ENCODE measurements around the gene MAN2B1. TPM values are rescaled to one million over a fixed set of nuclear protein-coding genes. Genes with fewer than 3 reads are reported as not detected.
"Not testable (repeated sequence)": the region's sequence is repeated elsewhere in the genome, so short reads cannot be mapped to it uniquely, and the experiment has no call there.

Gene MAN2B1
- total RNA-seq, 1 experiment from 2014 or later: 77.2 TPM

GRCh38 chr19:12638611-12639182 lies 27.8 kb downstream of the MAN2B1 start:
- Histone ChIP-seq H4K20me1 (ENCODE audit: insufficient read depth, low read depth, low read length) (no peaks in the 10 kb centered on the region), H3K36me3 (ENCODE audit: insufficient read depth, low read length) (peaks cover 11% of the 10 kb centered on the region), H3K9me2 (replicated peaks; ENCODE audit: insufficient read depth, low read length) (no peaks in the 10 kb centered on the region), H2AFZ (ENCODE audit: low read length) (no peak overlapping the region), H3K4me1 (ENCODE audit: low read length) (no peaks in the 10 kb centered on the region), H3K79me2 (ENCODE audit: low read length) (no peaks in the 10 kb centered on the region), H3K4me2 (ENCODE audit: low read depth, low read length, poor library complexity, severe bottlenecking) (no peak overlapping the region), H3K4me3 (ENCODE audit: low read length) (no peak overlapping the region), H3K9ac (ENCODE audit: low read length) (no peak overlapping the region), H3K27ac (ENCODE audit: low read length) (no peak overlapping the region), H3K9me3 (ENCODE audit: low read length) (no peaks in the 10 kb centered on the region), H3K27me3 (ENCODE audit: low read length) (no peaks in the 10 kb centered on the region)
- DNase-seq: no peak

DNA sequence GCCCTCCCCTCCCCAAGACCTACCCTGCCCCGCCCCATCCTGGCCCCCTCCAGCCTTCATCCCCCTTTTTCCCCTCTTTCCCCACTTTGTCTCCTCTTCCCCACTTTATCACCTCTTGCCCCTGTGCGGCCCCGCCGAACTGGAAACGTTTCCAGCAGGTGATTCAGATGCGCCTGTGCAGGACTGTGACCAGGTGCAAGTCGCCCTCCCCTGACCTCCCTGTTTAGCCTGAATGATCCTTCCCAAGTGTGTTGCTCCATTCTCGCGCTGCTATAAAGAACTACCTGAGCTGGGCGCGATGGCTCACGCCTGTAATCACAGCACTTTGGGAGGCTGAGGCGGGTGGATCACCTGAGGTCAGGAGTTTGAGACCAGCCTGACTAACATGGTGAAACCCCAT lies 29.9 kb downstream of the MAN2B1 start:
- no peak overlapping the region for H3K4me2 ChIP-seq (ENCODE audit: low read depth, low read length, poor library complexity, severe bottlenecking)

GRCh38 chr19:12629215-12629614 lies 37.3 kb downstream of the MAN2B1 start:
- Histone ChIP-seq H3K27me3 (ENCODE audit: low read length) (no peaks in the 10 kb centered on the region), H3K27ac (ENCODE audit: low read length) (no peak overlapping the region), H3K36me3 (ENCODE audit: insufficient read depth, low read length) (peaks cover 69% of the 10 kb centered on the region), H4K20me1 (ENCODE audit: insufficient read depth, low read depth, low read length) (no peaks in the 10 kb centered on the region), H3K9me2 (replicated peaks; ENCODE audit: insufficient read depth, low read length) (no peaks in the 10 kb centered on the region), H3K9ac (ENCODE audit: low read length) (no peak overlapping the region), H3K79me2 (ENCODE audit: low read length) (no peaks in the 10 kb centered on the region), H2AFZ (ENCODE audit: low read length) (no peak overlapping the region), H3K4me1 (ENCODE audit: low read length) (no peaks in the 10 kb centered on the region), H3K4me3 (ENCODE audit: low read length) (no peak overlapping the region), H3K4me2 (ENCODE audit: low read depth, low read length, poor library complexity, severe bottlenecking) (no peak overlapping the region), H3K9me3 (ENCODE audit: low read length) (peaks cover 18% of the 10 kb centered on the region)
- no peak for DNase-seq

More for the DNA sequence above, 29.9 kb downstream of the MAN2B1 start:
- Histone ChIP-seq H3K27me3 (ENCODE audit: low read length) (no peaks in the 10 kb centered on the region), H3K27ac (ENCODE audit: low read length) (no peak overlapping the region), H3K79me2 (ENCODE audit: low read length) (no peaks in the 10 kb centered on the region), H3K9me2 (replicated peaks; ENCODE audit: insufficient read depth, low read length) (no peaks in the 10 kb centered on the region), H4K20me1 (ENCODE audit: insufficient read depth, low read depth, low read length) (no peaks in the 10 kb centered on the region), H3K9me3 (ENCODE audit: low read length) (no peaks in the 10 kb centered on the region), H3K36me3 (ENCODE audit: insufficient read depth, low read length) (peaks cover 23% of the 10 kb centered on the region), H3K4me3 (ENCODE audit: low read length) (no peak overlapping the region), H2AFZ (ENCODE audit: low read length) (no peak overlapping the region), H3K4me1 (ENCODE audit: low read length) (no peaks in the 10 kb centered on the region), H3K9ac (ENCODE audit: low read length) (no peak overlapping the region)
- DNase-seq: no peak

DNA sequence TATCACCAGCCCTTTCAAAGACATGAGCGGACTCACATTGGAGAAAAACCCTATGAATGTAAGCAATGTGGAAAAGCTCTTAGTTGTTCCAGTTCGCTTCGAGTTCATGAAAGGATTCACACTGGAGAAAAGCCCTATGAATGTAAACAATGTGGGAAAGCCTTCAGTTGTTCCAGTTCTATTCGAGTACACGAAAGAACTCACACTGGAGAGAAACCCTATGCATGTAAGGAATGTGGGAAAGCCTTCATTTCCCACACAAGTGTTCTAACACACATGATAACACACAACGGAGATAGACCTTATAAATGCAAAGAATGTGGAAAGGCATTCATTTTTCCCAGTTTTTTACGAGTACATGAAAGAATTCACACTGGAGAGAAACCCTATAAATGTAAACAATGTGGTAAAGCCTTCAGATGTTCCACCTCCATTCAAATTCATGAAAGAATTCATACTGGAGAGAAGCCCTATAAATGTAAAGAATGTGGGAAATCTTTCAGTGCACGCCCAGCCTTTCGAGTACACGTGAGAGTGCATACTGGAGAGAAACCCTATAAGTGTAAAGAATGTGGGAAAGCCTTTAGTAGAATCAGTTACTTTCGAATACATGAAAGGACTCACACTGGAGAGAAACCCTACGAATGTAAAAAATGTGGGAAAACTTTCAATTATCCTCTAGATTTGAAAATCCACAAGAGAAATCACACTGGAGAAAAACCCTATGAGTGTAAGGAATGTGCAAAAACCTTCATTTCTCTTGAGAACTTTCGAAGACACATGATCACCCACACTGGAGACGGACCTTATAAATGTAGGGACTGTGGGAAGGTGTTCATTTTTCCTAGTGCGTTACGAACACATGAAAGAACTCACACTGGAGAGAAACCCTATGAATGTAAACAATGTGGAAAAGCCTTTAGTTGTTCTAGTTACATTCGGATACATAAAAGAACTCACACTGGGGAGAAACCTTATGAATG lies 38.2 kb downstream of the MAN2B1 start:
- Histone ChIP-seq H3K9me2 (replicated peaks; ENCODE audit: insufficient read depth, low read length) (no peaks in the 10 kb centered on the region), H3K27ac (ENCODE audit: low read length) (no peak overlapping the region), H3K79me2 (ENCODE audit: low read length) (peaks cover 2% of the 10 kb centered on the region; the same call in 1 of the 2 replicates), H2AFZ (ENCODE audit: low read length) (no peak overlapping the region), H3K4me2 (ENCODE audit: low read depth, low read length, poor library complexity, severe bottlenecking) (no peak overlapping the region), H3K4me1 (ENCODE audit: low read length) (no peaks in the 10 kb centered on the region), H3K27me3 (ENCODE audit: low read length) (no peaks in the 10 kb centered on the region), H4K20me1 (ENCODE audit: insufficient read depth, low read depth, low read length) (no peaks in the 10 kb centered on the region), H3K9me3 (ENCODE audit: low read length) (peaks cover 18% of the 10 kb centered on the region), H3K4me3 (ENCODE audit: low read length) (no peak overlapping the region), H3K9ac (ENCODE audit: low read length) (no peak overlapping the region), H3K36me3 (ENCODE audit: insufficient read depth, low read length) (peaks cover 63% of the 10 kb centered on the region)
- no peak for DNase-seq

DNA sequence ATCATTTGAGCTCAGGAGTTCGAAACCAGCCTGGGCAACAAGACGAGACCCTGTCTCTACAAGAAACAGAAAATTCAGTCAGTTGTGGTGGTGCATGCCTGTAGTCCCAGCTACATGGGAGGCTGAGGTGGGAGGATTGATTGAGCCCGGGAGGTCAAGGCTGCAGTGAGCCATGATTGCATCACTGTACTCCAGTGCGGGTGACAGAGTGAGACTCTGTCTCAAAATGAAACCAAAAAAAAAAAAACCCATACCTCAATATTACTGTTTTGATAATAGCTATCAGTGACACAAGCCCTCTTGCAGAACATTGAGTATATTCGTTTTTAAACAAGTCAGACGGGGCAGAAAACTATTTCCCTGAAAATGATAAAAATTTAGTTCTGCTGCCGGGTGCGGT lies 39.6 kb downstream of the MAN2B1 start:
- H3K79me2 ChIP-seq (ENCODE audit: low read length): peaks cover 6% of the 10 kb centered on the region; the same call in 1 of the 2 replicates
- H3K9ac ChIP-seq (ENCODE audit: low read length): no peak overlapping the region
- H3K4me2 ChIP-seq (ENCODE audit: low read depth, low read length, poor library complexity, severe bottlenecking): no peak overlapping the region
- H3K27me3 ChIP-seq (ENCODE audit: low read length): no peaks in the 10 kb centered on the region
- DNase-seq: no peak
- no peaks in the 10 kb centered on the region for H3K4me1 ChIP-seq (ENCODE audit: low read length)
- no peaks in the 10 kb centered on the region for H3K9me2 ChIP-seq (replicated peaks; ENCODE audit: insufficient read depth, low read length)
- H3K36me3 ChIP-seq (ENCODE audit: insufficient read depth, low read length): peaks cover 59% of the 10 kb centered on the region
- no peak overlapping the region for H3K4me3 ChIP-seq (ENCODE audit: low read length)
- no peak overlapping the region for H2AFZ ChIP-seq (ENCODE audit: low read length)
- no peaks in the 10 kb centered on the region for H4K20me1 ChIP-seq (ENCODE audit: insufficient read depth, low read depth, low read length)
- peaks cover 18% of the 10 kb centered on the region for H3K9me3 ChIP-seq (ENCODE audit: low read length)
- H3K27ac ChIP-seq (ENCODE audit: low read length): no peak overlapping the region

DNA sequence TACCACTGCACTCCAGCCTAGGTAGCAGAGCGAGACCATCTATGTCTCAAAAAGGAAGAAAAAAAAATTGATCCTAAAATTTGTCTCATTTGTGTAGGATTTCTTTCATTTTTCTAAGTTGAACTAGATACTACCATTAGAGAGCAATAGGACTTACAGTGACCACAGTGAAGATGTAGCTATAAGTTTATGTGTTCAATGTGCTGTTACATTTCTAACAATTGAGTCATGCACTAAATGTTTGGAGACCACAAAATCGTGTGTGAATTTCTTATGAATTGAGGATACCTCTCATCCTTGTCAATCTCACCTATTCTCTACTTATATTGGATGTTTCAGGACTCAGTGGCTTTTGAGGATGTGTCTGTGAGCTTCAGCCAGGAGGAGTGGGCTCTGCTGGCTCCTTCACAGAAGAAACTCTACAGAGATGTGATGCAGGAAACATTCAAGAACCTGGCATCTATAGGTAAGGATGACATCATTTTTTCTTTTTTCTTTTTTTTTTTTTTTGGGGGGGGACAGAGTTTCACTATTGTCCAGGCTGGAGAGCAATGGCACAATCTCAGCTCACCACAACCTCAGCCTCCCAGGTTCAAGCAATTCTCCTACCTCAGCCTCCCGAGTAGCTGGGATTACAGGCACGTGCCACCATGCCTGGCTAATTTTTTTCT lies 43.0 kb downstream of the MAN2B1 start:
- peaks cover 39% of the 10 kb centered on the region for H3K36me3 ChIP-seq (ENCODE audit: insufficient read depth, low read length)
- no peaks in the 10 kb centered on the region for H3K9me2 ChIP-seq (replicated peaks; ENCODE audit: insufficient read depth, low read length)
- DNase-seq: no peak
- no peak overlapping the region for H3K9ac ChIP-seq (ENCODE audit: low read length)
- H3K27me3 ChIP-seq (ENCODE audit: low read length): no peaks in the 10 kb centered on the region
- H2AFZ ChIP-seq (ENCODE audit: low read length): no peak overlapping the region
- peaks cover 9% of the 10 kb centered on the region for H3K9me3 ChIP-seq (ENCODE audit: low read length)
- no peak overlapping the region for H3K4me2 ChIP-seq (ENCODE audit: low read depth, low read length, poor library complexity, severe bottlenecking)
- H3K4me1 ChIP-seq (ENCODE audit: low read length): no peaks in the 10 kb centered on the region
- H4K20me1 ChIP-seq (ENCODE audit: insufficient read depth, low read depth, low read length): no peaks in the 10 kb centered on the region
- no peak overlapping the region for H3K4me3 ChIP-seq (ENCODE audit: low read length)
- no peak overlapping the region for H3K27ac ChIP-seq (ENCODE audit: low read length)
- peaks cover 31% of the 10 kb centered on the region for H3K79me2 ChIP-seq (ENCODE audit: low read length)

DNA sequence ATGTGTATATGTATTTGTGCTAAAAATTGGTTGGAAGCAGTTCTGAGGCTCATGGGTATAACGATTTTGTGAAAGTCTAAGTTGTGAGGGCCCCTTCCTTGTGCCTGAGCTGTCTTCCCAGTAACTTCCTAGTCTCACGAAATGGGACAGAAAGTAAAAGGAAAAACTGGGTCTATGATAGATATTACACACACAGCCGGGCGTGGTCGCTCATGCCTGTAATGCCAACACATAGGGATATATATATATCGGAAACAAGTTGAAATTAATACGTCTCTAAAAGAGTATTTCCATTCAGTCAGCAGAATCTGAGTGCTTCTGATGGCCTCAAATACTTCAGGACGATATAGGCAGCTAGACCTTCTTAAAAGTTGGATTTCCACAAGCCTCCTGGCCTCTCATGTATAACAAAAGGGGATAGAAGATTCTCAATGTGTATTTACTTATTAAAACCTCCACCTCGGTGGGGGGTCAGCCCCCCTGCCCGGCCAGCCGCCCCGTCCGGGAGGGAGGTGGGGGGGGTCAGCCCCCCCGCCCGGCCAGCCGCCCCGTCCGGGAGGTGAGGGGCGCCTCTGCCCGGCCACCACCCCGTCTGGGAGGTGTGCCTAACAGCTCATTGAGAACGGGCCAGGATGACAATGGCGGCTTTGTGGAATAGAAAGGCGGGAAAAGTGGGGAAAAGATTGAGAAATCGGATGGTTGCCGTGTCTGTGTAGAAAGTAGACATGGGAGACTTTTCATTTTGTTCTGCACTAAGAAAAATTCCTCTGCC lies 45.1 kb downstream of the MAN2B1 start:
- peaks cover 31% of the 10 kb centered on the region for H3K36me3 ChIP-seq (ENCODE audit: insufficient read depth, low read length)
- not testable (repeated sequence) for H2AFZ ChIP-seq (ENCODE audit: low read length); H3K4me2 ChIP-seq (ENCODE audit: low read depth, low read length, poor library complexity, severe bottlenecking); H3K4me1 ChIP-seq (ENCODE audit: low read length); H3K4me3 ChIP-seq (ENCODE audit: low read length); H3K27ac ChIP-seq (ENCODE audit: low read length); H3K9ac ChIP-seq (ENCODE audit: low read length); H3K9me2 ChIP-seq (replicated peaks; ENCODE audit: insufficient read depth, low read length); H4K20me1 ChIP-seq (ENCODE audit: insufficient read depth, low read depth, low read length); H3K27me3 ChIP-seq (ENCODE audit: low read length); DNase-seq; H3K9me3 ChIP-seq (ENCODE audit: low read length)
- H3K79me2 ChIP-seq (ENCODE audit: low read length): peaks cover 52% of the 10 kb centered on the region
